KMS-11 (cell line): ENCODE results near the gene MYO15B.

Experiments used
- H2AFZ ChIP-seq: fragments of 200-600 bp; sonication (generic); 2 replicates; pipeline ENCODE4 v1.6.1; 2016; ENCODE audit warnings: antibody characterized with exemption, mixed run types, low read depth
- H3K27ac ChIP-seq: fragments of 200-600 bp; sonication (generic); 2 replicates; pipeline ENCODE4 v1.6.1; 2016; ENCODE audit warnings: mild to moderate bottlenecking, mixed run types
- H3K27me3 ChIP-seq: fragments of 200-600 bp; sonication (generic); 2 replicates; pipeline ENCODE4 v1.6.1; 2017; ENCODE audit warnings: mild to moderate bottlenecking, low read depth, mixed run types, moderate library complexity; ENCODE audit not compliant: insufficient read depth
- H3K36me3 ChIP-seq: fragments of 200-600 bp; sonication (generic); 2 replicates; pipeline ENCODE4 v1.6.1; 2017; ENCODE audit warnings: mild to moderate bottlenecking, mixed run types; ENCODE audit not compliant: insufficient read depth
- H3K4me1 ChIP-seq: fragments of 200-600 bp; sonication (generic); 2 replicates; pipeline ENCODE4 v1.6.1; 2016; ENCODE audit warnings: mild to moderate bottlenecking, low read depth, mixed run types; ENCODE audit not compliant: poor library complexity, severe bottlenecking
- H3K4me2 ChIP-seq: fragments of 200-600 bp; sonication (generic); 2 replicates; pipeline ENCODE4 v1.7.0; 2016; ENCODE audit warnings: mild to moderate bottlenecking, mixed run types
- H3K4me3 ChIP-seq: fragments of 200-600 bp; sonication (generic); IDR thresholded peaks from 2 replicates; pipeline ENCODE4 v1.6.1; 2017; ENCODE audit warnings: low read depth, low read length, mixed read lengths; ENCODE audit not compliant: insufficient read depth
- H3K79me2 ChIP-seq: fragments of 200-600 bp; sonication (generic); 2 replicates; pipeline ENCODE4 v1.6.1; 2016; ENCODE audit warnings: low read depth, mixed run types; ENCODE audit not compliant: insufficient read depth
- H3K9ac ChIP-seq: fragments of 200-600 bp; sonication (generic); 2 replicates; pipeline ENCODE4 v1.6.1; 2016; ENCODE audit warnings: mild to moderate bottlenecking, mixed run types
- H4K20me1 ChIP-seq: fragments of 200-600 bp; sonication (generic); 2 replicates; pipeline ENCODE4 v1.6.1; 2016; ENCODE audit warnings: mild to moderate bottlenecking, mixed run types; ENCODE audit not compliant: insufficient read depth
- TF ChIP-seq, protein P1 (sequence below): fragments of 200-600 bp; sonication (generic); conservative IDR thresholded peaks from 2 replicates; pipeline ENCODE4 v1.6.1; 2017; ENCODE audit warnings: low read depth, mild to moderate bottlenecking, antibody characterized with exemption, low read length, moderate library complexity, mixed read lengths

MYO15B gene

DNA sequence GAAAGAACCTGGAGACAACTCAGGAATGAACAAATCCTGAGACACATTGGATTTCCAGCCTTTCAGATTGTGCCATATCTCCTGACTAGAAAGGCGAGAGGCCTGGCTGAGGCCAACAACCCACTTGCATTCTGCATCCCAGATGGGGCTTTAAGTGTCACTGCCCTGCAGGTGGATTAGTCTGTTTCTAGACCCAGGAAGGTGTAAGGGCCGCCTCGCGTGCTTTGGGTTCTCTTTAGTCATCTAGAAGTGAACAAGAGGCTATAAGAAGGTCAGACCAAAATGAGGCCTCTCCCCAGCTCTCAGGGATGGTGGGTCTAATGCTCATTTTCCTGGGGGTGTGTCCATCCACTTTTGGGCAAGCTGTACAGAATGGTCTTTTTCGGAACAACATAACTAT lies 84.4 kb downstream of the MYO15B start:
- Histone ChIP-seq H3K9ac (no peak overlapping the region), H3K27me3 (no peaks in the 10 kb centered on the region), H2AFZ (no peak overlapping the region), H4K20me1 (no peaks in the 10 kb centered on the region; the same call in 1 of the 2 replicates), H3K4me1 (peaks cover 32% of the 10 kb centered on the region), H3K4me3 (no peak overlapping the region), H3K79me2 (peaks cover 57% of the 10 kb centered on the region), H3K4me2 (no peak overlapping the region), H3K36me3 (peaks cover 9% of the 10 kb centered on the region; the same call in 1 of the 2 replicates), H3K27ac (no peak overlapping the region)
- TF ChIP-seq, protein P1, sequence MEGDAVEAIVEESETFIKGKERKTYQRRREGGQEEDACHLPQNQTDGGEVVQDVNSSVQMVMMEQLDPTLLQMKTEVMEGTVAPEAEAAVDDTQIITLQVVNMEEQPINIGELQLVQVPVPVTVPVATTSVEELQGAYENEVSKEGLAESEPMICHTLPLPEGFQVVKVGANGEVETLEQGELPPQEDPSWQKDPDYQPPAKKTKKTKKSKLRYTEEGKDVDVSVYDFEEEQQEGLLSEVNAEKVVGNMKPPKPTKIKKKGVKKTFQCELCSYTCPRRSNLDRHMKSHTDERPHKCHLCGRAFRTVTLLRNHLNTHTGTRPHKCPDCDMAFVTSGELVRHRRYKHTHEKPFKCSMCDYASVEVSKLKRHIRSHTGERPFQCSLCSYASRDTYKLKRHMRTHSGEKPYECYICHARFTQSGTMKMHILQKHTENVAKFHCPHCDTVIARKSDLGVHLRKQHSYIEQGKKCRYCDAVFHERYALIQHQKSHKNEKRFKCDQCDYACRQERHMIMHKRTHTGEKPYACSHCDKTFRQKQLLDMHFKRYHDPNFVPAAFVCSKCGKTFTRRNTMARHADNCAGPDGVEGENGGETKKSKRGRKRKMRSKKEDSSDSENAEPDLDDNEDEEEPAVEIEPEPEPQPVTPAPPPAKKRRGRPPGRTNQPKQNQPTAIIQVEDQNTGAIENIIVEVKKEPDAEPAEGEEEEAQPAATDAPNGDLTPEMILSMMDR = no peak

DNA sequence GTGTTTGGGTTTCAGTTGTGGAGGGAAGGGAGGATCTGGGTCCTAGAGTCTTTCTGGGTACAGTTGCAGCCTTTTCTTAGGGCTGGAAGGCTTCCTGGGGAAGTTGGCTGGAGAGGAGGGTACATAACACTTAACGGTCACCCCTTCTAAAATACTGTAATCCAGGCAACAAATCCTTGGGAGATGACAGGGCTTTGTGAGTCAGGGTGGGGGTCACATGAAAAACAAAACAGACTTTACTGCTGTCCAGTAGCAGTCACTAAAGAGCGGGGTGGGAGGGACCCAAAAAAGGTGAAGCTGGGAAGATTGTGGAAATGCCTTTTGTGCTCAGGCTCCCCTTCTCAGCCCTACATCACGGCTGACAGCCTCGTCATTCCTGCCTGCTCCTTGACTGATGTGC lies 85.9 kb downstream of the MYO15B start:
- Histone ChIP-seq H3K27me3 (no peaks in the 10 kb centered on the region), H3K4me3 (no peak overlapping the region), H3K79me2 (peaks cover 43% of the 10 kb centered on the region), H3K4me2 (no peak overlapping the region), H3K27ac (no peak overlapping the region), H3K36me3 (peaks cover 9% of the 10 kb centered on the region; the same call in 1 of the 2 replicates), H2AFZ (no peak overlapping the region), H4K20me1 (no peaks in the 10 kb centered on the region; the same call in 1 of the 2 replicates), H3K4me1 (peaks cover 26% of the 10 kb centered on the region), H3K9ac (no peak overlapping the region)
- TF ChIP-seq, protein P1 = no peak
